ENCODE results near the gene PCGF3. TPM values are rescaled to one million over a fixed set of nuclear protein-coding genes. Genes with fewer than 3 reads are reported as not detected.

PCGF3 gene
- total and polyA plus RNA-seq, 4 donors: 11.0 to 23.3 (median 14.3) TPM

DNA sequence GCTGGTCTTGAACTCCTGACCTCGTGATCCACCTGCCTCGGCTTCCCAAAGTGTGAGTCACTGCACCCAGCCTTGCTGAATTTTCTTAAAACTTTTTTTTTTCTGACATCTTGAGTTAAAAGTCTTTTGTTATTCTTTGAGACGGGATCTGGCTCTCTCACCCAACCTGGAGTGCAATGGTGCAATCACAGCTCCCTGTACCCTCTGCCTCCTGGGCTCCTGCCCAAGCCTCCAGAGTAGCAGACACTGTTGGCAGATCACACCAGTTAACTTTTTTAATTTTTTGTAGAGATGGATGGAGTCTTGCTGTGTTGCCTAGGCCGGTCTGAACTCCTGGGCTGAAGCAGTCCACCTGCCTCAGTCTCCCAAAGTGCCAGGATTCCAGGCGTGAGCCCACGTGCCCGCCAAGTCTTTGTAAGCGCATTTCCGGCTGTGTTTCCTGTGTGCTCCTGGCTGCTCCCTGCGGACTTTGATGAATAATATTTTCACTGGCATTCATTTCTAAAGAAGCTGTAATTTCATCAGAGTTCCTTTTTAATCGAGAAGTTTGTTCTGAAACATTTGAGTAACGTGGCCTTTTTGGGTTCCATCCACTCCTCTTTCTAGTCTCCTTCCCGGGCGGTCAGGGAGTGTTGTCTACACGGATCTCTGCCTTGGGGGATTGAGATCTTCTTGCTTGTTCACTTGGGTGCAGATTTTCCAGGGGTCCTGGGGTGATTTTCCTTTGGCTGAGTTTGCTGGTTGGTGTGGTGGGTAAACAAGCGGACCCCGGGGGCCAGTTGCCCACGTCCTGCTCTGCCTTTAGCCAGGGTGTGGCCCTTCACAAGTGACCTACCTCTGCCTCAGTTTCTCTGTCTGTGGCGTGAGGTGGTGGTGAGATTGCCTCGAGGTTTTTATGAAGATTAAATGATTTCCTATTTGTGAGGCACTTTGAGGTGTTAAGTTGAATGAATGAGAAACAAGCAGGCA, 44.4 kb downstream of the PCGF3 start:
- Histone ChIP-seq H3K4me1 (ENCODE audit: control insufficient read depth in 4 of 4, insufficient read depth in 4 of 4, low read length in 3 of 4) (peaks cover 0 to 4% (median 0%) of the 10 kb centered on the region in 4 donors), H3K9ac (ENCODE audit: low read depth in 1 of 2, low read length in 2 of 2) (no peak overlapping the region), H3K9me3 (ENCODE audit: control insufficient read depth in 4 of 4, low read length in 3 of 4) (no peaks in the 10 kb centered on the region), H3K4me3 (ENCODE audit: low read depth in 1 of 3, low read length in 3 of 3) (no peak overlapping the region), H3K27me3 (ENCODE audit: control insufficient read depth in 4 of 4, insufficient read depth in 4 of 4, low read length in 3 of 4) (no peaks in the 10 kb centered on the region), H3K36me3 (ENCODE audit: control insufficient read depth in 4 of 4, insufficient read depth in 3 of 4, low read depth in 1 of 4, low read length in 3 of 4) (peaks cover 2 to 39% (median 6%) of the 10 kb centered on the region in 4 donors), H3K27ac (ENCODE audit: low read depth in 1 of 2, low read length in 2 of 2) (no peak overlapping the region)
- WGBS: 91% methylated on average over 20 of the region's 20 CpGs
- TF ChIP-seq, protein P1, sequence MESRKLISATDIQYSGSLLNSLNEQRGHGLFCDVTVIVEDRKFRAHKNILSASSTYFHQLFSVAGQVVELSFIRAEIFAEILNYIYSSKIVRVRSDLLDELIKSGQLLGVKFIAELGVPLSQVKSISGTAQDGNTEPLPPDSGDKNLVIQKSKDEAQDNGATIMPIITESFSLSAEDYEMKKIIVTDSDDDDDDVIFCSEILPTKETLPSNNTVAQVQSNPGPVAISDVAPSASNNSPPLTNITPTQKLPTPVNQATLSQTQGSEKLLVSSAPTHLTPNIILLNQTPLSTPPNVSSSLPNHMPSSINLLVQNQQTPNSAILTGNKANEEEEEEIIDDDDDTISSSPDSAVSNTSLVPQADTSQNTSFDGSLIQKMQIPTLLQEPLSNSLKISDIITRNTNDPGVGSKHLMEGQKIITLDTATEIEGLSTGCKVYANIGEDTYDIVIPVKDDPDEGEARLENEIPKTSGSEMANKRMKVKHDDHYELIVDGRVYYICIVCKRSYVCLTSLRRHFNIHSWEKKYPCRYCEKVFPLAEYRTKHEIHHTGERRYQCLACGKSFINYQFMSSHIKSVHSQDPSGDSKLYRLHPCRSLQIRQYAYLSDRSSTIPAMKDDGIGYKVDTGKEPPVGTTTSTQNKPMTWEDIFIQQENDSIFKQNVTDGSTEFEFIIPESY (IDR thresholded peaks at IDR 0.05): no peak
- TF ChIP-seq HNF4A (conservative IDR thresholded peaks at IDR 0.05): peak in 1 of 2 donors; percentile 13
- no peak for DNase-seq (ENCODE audit: low spot score)

DNA sequence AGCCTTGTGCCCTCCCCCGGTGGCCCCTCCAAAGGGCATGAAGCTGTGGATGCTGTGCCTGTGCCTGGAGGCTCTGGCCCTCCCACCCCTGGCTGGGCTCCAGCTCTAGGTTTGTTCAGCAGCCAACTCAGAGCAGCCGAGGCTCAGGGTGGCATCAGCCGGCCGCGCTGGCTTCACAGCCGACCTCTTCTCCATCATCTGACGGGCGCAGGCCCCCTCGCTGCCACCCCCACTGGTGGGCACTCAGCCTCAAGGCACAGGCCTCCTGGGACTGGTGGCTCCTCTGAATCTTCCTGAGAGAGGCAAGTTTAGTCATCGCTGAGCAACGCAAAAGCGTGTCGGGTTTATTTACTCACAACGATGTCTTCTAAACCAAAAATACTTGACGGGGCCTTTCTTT, 46.0 kb downstream of the PCGF3 start:
- no peak for TF ChIP-seq GABPA (IDR thresholded peaks at IDR 0.05 in 1 of 2, conservative IDR thresholded peaks at IDR 0.05 in 1 of 2)
- 90% methylated on average over 15 of the region's 15 CpGs for WGBS
- DNase-seq (ENCODE audit: low spot score): no peak
- Histone ChIP-seq H3K9ac (ENCODE audit: low read depth in 1 of 2, low read length in 2 of 2) (no peak overlapping the region), H3K27ac (ENCODE audit: low read depth in 1 of 2, low read length in 2 of 2) (no peak overlapping the region), H3K4me1 (ENCODE audit: control insufficient read depth in 4 of 4, insufficient read depth in 4 of 4, low read length in 3 of 4) (peaks cover 0 to 4% (median 0%) of the 10 kb centered on the region in 4 donors), H3K27me3 (ENCODE audit: control insufficient read depth in 4 of 4, insufficient read depth in 4 of 4, low read length in 3 of 4) (no peaks in the 10 kb centered on the region), H3K36me3 (ENCODE audit: control insufficient read depth in 4 of 4, insufficient read depth in 3 of 4, low read depth in 1 of 4, low read length in 3 of 4) (peaks cover 4 to 42% (median 6%) of the 10 kb centered on the region in 4 donors), H3K9me3 (ENCODE audit: control insufficient read depth in 4 of 4, low read length in 3 of 4) (no peaks in the 10 kb centered on the region), H3K4me3 (ENCODE audit: low read depth in 1 of 3, low read length in 3 of 3) (no peak overlapping the region)

DNA sequence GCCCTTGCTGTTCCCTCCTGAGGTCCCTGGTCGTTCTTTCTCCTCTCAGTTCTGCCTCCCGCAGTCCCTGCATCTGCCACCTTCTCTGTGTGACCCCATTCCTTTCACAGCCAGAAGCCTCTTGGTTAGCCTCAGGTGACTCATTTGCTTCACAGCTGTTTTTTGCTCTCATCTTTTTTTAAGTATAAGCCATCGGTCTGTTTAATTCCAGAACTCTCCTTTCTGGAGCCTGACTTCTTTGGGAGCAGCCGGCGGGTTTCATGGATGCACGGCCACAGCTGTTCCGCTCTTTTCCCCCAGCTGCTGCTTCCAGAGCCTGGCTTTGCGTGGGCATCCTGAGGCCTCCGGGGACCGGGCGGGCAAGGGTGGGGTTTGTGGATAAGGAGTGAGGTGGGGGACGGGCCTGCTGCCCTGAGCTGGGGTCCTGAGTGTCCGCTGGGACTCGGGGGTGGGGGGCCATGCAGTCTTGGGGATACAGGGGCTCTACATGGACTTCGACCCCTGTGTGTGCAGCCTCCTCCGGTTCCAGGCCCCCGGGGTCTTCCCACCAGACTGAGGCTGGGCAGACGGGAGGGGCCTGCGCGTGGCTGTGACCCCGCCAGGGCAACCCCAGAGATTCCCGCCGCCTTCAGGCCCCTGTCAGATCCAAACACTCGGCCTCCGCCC, 46.7 kb downstream of the PCGF3 start:
- peaks cover 0 to 4% (median 0%) of the 10 kb centered on the region in 4 donors for H3K4me1 ChIP-seq (ENCODE audit: control insufficient read depth in 4 of 4, insufficient read depth in 4 of 4, low read length in 3 of 4)
- H3K9me3 ChIP-seq (ENCODE audit: control insufficient read depth in 4 of 4, low read length in 3 of 4): no peaks in the 10 kb centered on the region
- no peak for DNase-seq (ENCODE audit: low spot score)
- H3K9ac ChIP-seq (ENCODE audit: low read depth in 1 of 2, low read length in 2 of 2): no peak overlapping the region
- no peak overlapping the region for H3K27ac ChIP-seq (ENCODE audit: low read depth in 1 of 2, low read length in 2 of 2)
- no peaks in the 10 kb centered on the region for H3K27me3 ChIP-seq (ENCODE audit: control insufficient read depth in 4 of 4, insufficient read depth in 4 of 4, low read length in 3 of 4)
- H3K4me3 ChIP-seq (ENCODE audit: low read depth in 1 of 3, low read length in 3 of 3): no peak overlapping the region
- TF ChIP-seq, protein P1 (IDR thresholded peaks at IDR 0.05): no peak
- TF ChIP-seq SP1 (IDR thresholded peaks at IDR 0.05) (no peak), FOXA2 (IDR thresholded peaks at IDR 0.05) (no peak), RXRA (IDR thresholded peaks at IDR 0.05) (no peak), FOXA1 (IDR thresholded peaks at IDR 0.05) (no peak), NR2F2 (IDR thresholded peaks at IDR 0.05) (no peak), HNF4G (IDR thresholded peaks at IDR 0.05) (no peak), JUND (IDR thresholded peaks at IDR 0.05) (no peak)
- TF ChIP-seq, protein P2, sequence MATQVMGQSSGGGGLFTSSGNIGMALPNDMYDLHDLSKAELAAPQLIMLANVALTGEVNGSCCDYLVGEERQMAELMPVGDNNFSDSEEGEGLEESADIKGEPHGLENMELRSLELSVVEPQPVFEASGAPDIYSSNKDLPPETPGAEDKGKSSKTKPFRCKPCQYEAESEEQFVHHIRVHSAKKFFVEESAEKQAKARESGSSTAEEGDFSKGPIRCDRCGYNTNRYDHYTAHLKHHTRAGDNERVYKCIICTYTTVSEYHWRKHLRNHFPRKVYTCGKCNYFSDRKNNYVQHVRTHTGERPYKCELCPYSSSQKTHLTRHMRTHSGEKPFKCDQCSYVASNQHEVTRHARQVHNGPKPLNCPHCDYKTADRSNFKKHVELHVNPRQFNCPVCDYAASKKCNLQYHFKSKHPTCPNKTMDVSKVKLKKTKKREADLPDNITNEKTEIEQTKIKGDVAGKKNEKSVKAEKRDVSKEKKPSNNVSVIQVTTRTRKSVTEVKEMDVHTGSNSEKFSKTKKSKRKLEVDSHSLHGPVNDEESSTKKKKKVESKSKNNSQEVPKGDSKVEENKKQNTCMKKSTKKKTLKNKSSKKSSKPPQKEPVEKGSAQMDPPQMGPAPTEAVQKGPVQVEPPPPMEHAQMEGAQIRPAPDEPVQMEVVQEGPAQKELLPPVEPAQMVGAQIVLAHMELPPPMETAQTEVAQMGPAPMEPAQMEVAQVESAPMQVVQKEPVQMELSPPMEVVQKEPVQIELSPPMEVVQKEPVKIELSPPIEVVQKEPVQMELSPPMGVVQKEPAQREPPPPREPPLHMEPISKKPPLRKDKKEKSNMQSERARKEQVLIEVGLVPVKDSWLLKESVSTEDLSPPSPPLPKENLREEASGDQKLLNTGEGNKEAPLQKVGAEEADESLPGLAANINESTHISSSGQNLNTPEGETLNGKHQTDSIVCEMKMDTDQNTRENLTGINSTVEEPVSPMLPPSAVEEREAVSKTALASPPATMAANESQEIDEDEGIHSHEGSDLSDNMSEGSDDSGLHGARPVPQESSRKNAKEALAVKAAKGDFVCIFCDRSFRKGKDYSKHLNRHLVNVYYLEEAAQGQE (IDR thresholded peaks at IDR 0.05): no peak
- TF ChIP-seq, protein P3, sequence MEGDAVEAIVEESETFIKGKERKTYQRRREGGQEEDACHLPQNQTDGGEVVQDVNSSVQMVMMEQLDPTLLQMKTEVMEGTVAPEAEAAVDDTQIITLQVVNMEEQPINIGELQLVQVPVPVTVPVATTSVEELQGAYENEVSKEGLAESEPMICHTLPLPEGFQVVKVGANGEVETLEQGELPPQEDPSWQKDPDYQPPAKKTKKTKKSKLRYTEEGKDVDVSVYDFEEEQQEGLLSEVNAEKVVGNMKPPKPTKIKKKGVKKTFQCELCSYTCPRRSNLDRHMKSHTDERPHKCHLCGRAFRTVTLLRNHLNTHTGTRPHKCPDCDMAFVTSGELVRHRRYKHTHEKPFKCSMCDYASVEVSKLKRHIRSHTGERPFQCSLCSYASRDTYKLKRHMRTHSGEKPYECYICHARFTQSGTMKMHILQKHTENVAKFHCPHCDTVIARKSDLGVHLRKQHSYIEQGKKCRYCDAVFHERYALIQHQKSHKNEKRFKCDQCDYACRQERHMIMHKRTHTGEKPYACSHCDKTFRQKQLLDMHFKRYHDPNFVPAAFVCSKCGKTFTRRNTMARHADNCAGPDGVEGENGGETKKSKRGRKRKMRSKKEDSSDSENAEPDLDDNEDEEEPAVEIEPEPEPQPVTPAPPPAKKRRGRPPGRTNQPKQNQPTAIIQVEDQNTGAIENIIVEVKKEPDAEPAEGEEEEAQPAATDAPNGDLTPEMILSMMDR (IDR thresholded peaks at IDR 0.05; ENCODE audit: low read depth, low read length, missing input control): no peak
- TF ChIP-seq, protein P4, sequence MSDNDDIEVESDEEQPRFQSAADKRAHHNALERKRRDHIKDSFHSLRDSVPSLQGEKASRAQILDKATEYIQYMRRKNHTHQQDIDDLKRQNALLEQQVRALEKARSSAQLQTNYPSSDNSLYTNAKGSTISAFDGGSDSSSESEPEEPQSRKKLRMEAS (IDR thresholded peaks at IDR 0.05): no peak
- WGBS: 97% methylated on average over 25 of the region's 25 CpGs
- H3K36me3 ChIP-seq (ENCODE audit: control insufficient read depth in 4 of 4, insufficient read depth in 3 of 4, low read depth in 1 of 4, low read length in 3 of 4): peaks cover 4 to 42% (median 6%) of the 10 kb centered on the region in 4 donors
